Fibroblast of skin of right quadriceps (primary cell): Measurements from ENCODE around the gene WDR18.
"Not testable (repeated sequence)": the region's sequence is repeated elsewhere in the genome, so short reads cannot be mapped to it uniquely, and the experiment has no call there.

Source experiments
- DNase-seq: peaks from one replicate; pipeline ENCODE4 v3.0.0-alpha.2; 2013

Gene WDR18

GRCh38 chr19:1009981-1010538 lies 25.9 kb downstream of the WDR18 start:
- DNase-seq = no peak

GRCh38 chr19:1010586-1011510 lies 26.7 kb downstream of the WDR18 start:
- no peak for DNase-seq

GRCh38 chr19:1011831-1012333 lies 27.7 kb downstream of the WDR18 start:
- no peak for DNase-seq

- no peak for DNase-seq
Observed at GRCh38 chr19:1012334-1012733, 28.2 kb downstream of the WDR18 start.

- no peak for DNase-seq
Observed at GRCh38 chr19:1013218-1013617, 29.1 kb downstream of the WDR18 start.

GRCh38 chr19:1014161-1015060 lies 30.3 kb downstream of the WDR18 start:
- no peak for DNase-seq

- no peak for DNase-seq
Observed at GRCh38 chr19:1015061-1015781, 31.1 kb downstream of the WDR18 start.

- no peak for DNase-seq
Observed at GRCh38 chr19:1015782-1016646, 31.9 kb downstream of the WDR18 start.

GRCh38 chr19:1016647-1017114 lies 32.5 kb downstream of the WDR18 start:
- DNase-seq = no peak

- no peak for DNase-seq
Observed at GRCh38 chr19:1017115-1017905, 33.2 kb downstream of the WDR18 start.

GRCh38 chr19:1017906-1018305 lies 33.8 kb downstream of the WDR18 start:
- DNase-seq = no peak

- no peak for DNase-seq
Observed at GRCh38 chr19:1018393-1018792, 34.2 kb downstream of the WDR18 start.

GRCh38 chr19:1018932-1019615 lies 34.9 kb downstream of the WDR18 start:
- DNase-seq = no peak

GRCh38 chr19:1019616-1019961 lies 35.4 kb downstream of the WDR18 start:
- DNase-seq = no peak

- no peak for DNase-seq
Observed at GRCh38 chr19:1019980-1020867, 36.1 kb downstream of the WDR18 start.

- peak; percentile 98 for DNase-seq
Observed at GRCh38 chr19:1020868-1021425, 36.8 kb downstream of the WDR18 start, which contains the start of gene TMEM259. Gene TMEM259 (minus strand): TSS chr19:1021123. CDS start chr19:1020996, 127 bp downstream.

- DNase-seq = not testable (repeated sequence)
Observed at GRCh38 chr19:1023883-1024188, 39.7 kb downstream of the WDR18 start.

- not testable (repeated sequence) for DNase-seq
Observed at GRCh38 chr19:1025080-1025479, 40.9 kb downstream of the WDR18 start.
